HG02840 (cell line): ENCODE measurements around the gene CDRT15.
"Not testable (repeated sequence)": the region's sequence is repeated elsewhere in the genome, so short reads cannot be mapped to it uniquely, and the experiment has no call there.

Experiments
- ATAC-seq: cut with Tn5 transposase; IDR thresholded peaks from one replicate; pipeline ENCODE4 v1.9.1; 2021; ENCODE audit warnings: mild to moderate bottlenecking, moderate library complexity, moderate number of reproducible peaks; ENCODE audit not compliant: unreplicated experiment, low FRiP score

Gene CDRT15

GRCh38 chr17:14191469-14191868 lies 45.2 kb downstream of the CDRT15 start:
- not testable (repeated sequence) for ATAC-seq

- ATAC-seq = not testable (repeated sequence)
These were observed 45.9 kb downstream of the CDRT15 start for GRCh38 chr17:14190774-14191173.

DNA sequence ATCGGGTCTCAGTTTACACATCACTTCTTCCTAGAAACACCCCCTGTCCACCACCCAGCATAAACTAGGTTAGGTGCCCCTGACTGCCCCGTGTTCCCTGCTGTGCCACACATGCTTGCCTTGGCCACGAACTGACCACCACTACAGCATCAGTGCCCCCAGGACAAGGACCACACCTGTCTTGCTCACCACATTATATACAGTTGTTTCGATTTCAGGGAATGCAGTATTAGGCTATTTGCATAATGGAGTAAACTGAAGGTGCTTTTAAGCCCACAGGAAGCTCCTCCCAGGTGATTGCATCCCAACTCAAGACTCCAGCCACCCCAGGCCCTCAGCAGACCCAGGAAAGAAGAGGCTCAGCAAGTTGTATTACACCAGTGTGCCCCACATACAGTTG lies 50.2 kb downstream of the CDRT15 start:
- not testable (repeated sequence) for ATAC-seq
